Mucosa of descending colon (tissue), 3 donors: ENCODE results near the gene SYNGR4. TPM values are rescaled to one million over a fixed set of nuclear protein-coding genes. Genes with fewer than 3 reads are reported as not detected.

ENCODE experiments used
- ATAC-seq: fragments of 200-7000 bp; cut with Tn5 transposase; one replicate; pipeline ENCODE4 v1.9.1; 2020; ENCODE audit warnings: mild to moderate bottlenecking, moderate library complexity
- DNase-seq, 3 donors: peaks; one replicate each; pipeline ENCODE4 v3.0.0-alpha.2; 2020
- H3K36me3 ChIP-seq: fragments of 200-600 bp; one replicate; pipeline ENCODE4 v1.8.0; 2021; ENCODE audit warnings: low read depth, mild to moderate bottlenecking
- H3K4me1 ChIP-seq: fragments of 200-600 bp; one replicate; pipeline ENCODE4 v1.8.0; 2021; ENCODE audit warnings: low read depth, mild to moderate bottlenecking
- H3K4me3 ChIP-seq: fragments of 200-600 bp; one replicate; pipeline ENCODE4 v1.8.0; 2021; ENCODE audit warnings: mild to moderate bottlenecking
- H3K9me3 ChIP-seq: fragments of 200-600 bp; one replicate; pipeline ENCODE4 v1.8.0; 2021; ENCODE audit warnings: mild to moderate bottlenecking
- CTCF ChIP-seq: fragments of 200-600 bp; IDR thresholded peaks from one replicate; pipeline ENCODE4 v1.8.0; 2022; ENCODE audit warnings: antibody characterized with exemption, mild to moderate bottlenecking
- intact Hi-C, 2 donors: fragments of 100-400 bp; cut with DNase I in 1 of 2; cut with micrococcal nuclease in 1 of 2; formaldehyde crosslinking; loops; one replicate each; pipeline versions ENCODE4 v1.11.0 to v1.11.1; 2022; cut with DNase I, micrococcal nuclease
- total RNA-seq, 3 donors: library from RNA; stranded (reverse); fragmentation: NEBNext Ultra II Directional in 2 of 3; extraction: Animal tissue kit (Norgen Biotek cat#: 25700) in 2 of 3; gene quantifications; one replicate each; pipeline versions ENCODE4 v1.2.1 to v1.2.4, GENCODE V29; 2021 to 2023
- donor health status: DM: no; HTN: no; CAD: no; lungs with moderate emphysema.
- donor health status: DM: no; HTN: no; CAD: no.
- donor health status: DM: no; HTN: yes; CAD: no.

Gene SYNGR4
- total RNA-seq, 3 donors from 2014 or later = 0.41 TPM; not detected in 2

- peak; percentile 90 for ATAC-seq
- H3K9me3 ChIP-seq = no peaks in the 10 kb centered on the region
- H3K4me1 ChIP-seq = peaks cover 37% of the 10 kb centered on the region
- H3K36me3 ChIP-seq = no peaks in the 10 kb centered on the region
- peak overlapping the region; percentile 38 for H3K4me3 ChIP-seq
- TF ChIP-seq CTCF = no peak
- peak; percentile 99 to 100 (median 99) for DNase-seq
- intact Hi-C loops = no loop called here
Observed at GRCh38 chr19:48321372-48321621, 42.9 kb upstream of the SYNGR4 start.

GRCh38 chr19:48321622-48322591, 42.3 kb upstream of the SYNGR4 start:
- Histone ChIP-seq H3K36me3 (no peaks in the 10 kb centered on the region), H3K4me3 (peak overlapping the region; percentile 38), H3K9me3 (no peaks in the 10 kb centered on the region), H3K4me1 (peaks cover 40% of the 10 kb centered on the region)
- peak; percentile 8 for TF ChIP-seq CTCF
- DNase-seq (peak; percentile 99 to 100 (median 100)), ATAC-seq (peak; percentile 90)
- intact Hi-C loops = no loop called here

GRCh38 chr19:48325265-48325910, 38.8 kb upstream of the SYNGR4 start, which contains the start of gene EMP3:
TSS of gene EMP3 (plus strand) at chr19:48325552. CDS start at chr19:48326845, 1,293 bp downstream.
- peak within 1 kb of the TSS; percentile 14 for H3K4me3 ChIP-seq
- peaks cover 52% of the 10 kb centered on the region for H3K4me1 ChIP-seq
- DNase-seq (peak; percentile 75 to 88 (median 77)), ATAC-seq (peak; percentile 4)
- H3K36me3 ChIP-seq = no peaks in the 10 kb centered on the region
- TF ChIP-seq CTCF = no peak
- H3K9me3 ChIP-seq = no peaks in the 10 kb centered on the region
- intact Hi-C loops = no loop called here

- H3K9me3 ChIP-seq = no peaks in the 10 kb centered on the region
- DNase-seq (peak in 1 of 3 donors; percentile 51), ATAC-seq (no peak)
- peaks cover 54% of the 10 kb centered on the region for H3K4me1 ChIP-seq
- no peak overlapping the region for H3K4me3 ChIP-seq
- TF ChIP-seq CTCF = no peak
- no peaks in the 10 kb centered on the region for H3K36me3 ChIP-seq
- intact Hi-C loops = no loop called here
Observed at GRCh38 chr19:48329167-48329891, 34.8 kb upstream of the SYNGR4 start.

DNA sequence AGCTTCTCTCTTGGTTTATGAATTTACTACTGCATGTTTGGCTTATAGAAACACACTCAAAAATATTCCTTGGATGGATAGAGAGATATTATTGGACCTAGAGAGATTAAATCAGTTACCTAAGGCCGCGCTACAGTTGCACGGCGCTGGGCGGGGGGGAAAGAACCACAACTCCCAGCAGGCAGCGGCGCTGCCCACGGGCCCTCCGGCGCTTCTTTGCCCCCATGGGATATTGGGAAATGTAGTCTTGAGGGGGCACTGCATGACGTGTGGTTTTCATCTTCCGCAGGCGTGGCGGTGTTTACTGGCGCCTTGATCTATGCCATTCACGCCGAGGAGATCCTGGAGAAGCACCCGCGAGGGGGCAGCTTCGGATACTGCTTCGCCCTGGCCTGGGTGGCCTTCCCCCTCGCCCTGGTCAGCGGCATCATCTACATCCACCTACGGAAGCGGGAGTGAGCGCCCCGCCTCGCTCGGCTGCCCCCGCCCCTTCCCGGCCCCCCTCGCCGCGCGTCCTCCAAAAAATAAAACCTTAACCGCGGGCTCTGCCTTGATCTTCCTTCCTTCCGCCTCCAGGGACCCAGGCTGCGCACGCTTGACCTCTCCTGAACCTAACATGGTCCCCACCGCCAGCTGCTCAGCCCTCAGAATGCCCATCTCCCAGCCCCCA, 34.0 kb upstream of the SYNGR4 start:
- Histone ChIP-seq H3K9me3 (no peaks in the 10 kb centered on the region), H3K4me3 (peak overlapping the region; percentile 9), H3K36me3 (no peaks in the 10 kb centered on the region), H3K4me1 (peaks cover 49% of the 10 kb centered on the region)
- no peak for TF ChIP-seq CTCF
- ATAC-seq (peak; percentile 58), DNase-seq (peak; percentile 88 to 93 (median 89))
- intact Hi-C loops = no loop called here
